ENCODE results near the gene CALHM5.

DNA sequence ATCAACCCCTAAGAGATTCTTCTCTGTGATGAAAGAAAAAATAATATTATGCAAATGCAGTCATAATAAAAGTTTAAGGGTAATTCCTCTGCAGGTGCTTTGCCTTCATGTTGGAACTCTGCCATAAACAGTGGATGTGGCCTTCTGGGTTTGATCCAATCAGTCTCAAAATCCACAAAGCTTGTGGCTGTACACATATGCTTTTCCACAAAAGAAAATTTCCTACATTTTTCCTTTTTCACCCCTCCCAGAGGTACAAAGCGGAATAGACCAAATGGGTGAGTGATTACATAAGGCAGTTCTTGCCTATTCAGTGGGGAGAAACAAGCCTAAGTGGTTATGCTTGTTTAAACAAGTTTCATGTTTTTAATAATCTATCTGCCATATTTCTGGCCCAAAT lies 16.7 kb downstream of the CALHM5 start:
- TF ChIP-seq, protein P1, sequence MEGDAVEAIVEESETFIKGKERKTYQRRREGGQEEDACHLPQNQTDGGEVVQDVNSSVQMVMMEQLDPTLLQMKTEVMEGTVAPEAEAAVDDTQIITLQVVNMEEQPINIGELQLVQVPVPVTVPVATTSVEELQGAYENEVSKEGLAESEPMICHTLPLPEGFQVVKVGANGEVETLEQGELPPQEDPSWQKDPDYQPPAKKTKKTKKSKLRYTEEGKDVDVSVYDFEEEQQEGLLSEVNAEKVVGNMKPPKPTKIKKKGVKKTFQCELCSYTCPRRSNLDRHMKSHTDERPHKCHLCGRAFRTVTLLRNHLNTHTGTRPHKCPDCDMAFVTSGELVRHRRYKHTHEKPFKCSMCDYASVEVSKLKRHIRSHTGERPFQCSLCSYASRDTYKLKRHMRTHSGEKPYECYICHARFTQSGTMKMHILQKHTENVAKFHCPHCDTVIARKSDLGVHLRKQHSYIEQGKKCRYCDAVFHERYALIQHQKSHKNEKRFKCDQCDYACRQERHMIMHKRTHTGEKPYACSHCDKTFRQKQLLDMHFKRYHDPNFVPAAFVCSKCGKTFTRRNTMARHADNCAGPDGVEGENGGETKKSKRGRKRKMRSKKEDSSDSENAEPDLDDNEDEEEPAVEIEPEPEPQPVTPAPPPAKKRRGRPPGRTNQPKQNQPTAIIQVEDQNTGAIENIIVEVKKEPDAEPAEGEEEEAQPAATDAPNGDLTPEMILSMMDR (IDR thresholded peaks at IDR 0.05; ENCODE audit: low read length): no peak
- no peak for TF ChIP-seq EZH2 (optimal IDR thresholded peaks at IDR 0.05; ENCODE audit: low read depth, low read length)
